HG03575 (cell line): ENCODE data around the gene KDM1A.

Experiments used
- ATAC-seq: cut with Tn5 transposase; IDR thresholded peaks from one replicate; pipeline ENCODE4 v1.9.1; 2021; ENCODE audit not compliant: unreplicated experiment, insufficient number of reproducible peaks, low FRiP score; ENCODE audit errors: extremely low read depth

The KDM1A gene

DNA sequence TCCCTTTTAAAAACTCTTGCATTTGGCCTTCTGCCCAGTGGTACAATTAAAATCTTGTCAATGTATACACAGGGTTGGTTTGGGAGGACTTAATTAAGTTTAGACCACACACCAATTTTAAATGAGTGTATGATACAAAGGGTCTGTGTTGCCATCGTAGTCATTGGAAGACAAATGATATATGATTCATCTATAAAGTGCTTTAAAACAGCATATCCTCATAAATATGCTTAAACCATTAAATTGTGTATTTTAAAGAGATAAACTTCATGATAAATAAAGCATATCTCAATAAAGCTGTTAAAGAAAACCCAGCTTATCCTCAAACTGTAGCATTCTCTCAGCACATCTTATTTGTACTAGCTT, 79.9 kb downstream of the KDM1A start:
- no peak for ATAC-seq

DNA sequence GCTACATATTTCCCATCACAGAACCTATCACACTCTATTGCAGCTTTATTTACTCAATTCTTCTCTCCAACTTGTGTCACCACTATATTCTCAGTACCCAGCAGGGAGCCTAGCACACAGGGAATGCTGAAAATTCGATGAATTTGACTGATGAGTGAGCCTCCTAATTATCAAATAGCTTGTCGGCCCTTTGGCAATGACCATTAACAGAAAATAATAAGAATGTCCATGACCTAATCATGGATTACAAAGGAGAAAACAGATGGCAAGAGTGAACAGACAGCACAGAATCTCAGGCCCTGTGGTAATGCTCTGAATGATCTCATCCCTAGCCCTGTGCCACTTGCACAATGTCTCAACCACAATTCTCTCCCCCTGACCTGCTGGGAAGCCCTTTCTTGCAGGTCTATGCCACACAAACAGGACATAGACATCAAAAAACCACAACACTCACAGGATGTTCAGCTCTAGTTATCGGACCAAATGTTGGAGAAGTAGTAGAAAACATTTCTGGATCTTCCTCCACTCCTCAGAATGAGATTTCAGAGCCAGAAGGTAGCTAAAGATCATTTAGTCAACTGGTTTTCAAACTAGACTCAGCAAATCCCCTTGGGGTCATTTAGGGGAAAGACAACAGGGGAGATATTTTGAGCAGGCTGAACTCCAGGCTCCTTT, 80.9 kb downstream of the KDM1A start:
- ATAC-seq: no peak

DNA sequence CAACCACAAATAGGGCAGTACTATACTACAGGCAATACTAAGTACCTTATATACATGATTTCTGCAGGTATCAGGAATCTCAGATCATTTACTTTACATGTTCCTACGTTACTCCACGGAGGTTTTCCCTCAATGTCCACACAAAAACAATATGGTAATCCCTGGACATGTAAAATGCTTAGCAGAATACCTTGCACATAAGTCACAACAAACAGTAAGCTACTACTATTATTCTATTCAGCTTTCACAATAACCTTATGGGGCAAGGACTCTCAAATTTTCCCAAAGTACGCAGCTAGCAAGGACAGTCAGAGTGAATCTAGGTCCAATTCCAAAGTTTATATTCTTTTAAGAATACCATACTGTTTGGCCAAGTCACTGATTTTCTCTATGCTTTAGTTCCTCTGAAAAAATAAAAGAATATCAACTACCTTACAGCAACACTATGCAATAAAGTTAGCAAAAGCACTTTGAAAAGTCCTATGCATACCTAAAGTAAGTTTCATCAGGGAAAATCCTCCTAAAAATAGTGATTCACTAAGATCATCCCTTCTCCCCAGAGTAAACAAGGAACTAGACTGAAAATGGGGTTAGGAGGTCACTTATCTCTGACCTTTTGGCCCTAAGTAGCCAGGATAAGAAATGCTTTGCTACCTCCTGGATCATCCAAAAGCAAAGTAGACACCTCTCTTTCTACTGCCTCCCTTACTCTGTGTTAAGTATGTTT, 82.0 kb downstream of the KDM1A start:
- ATAC-seq: no peak

DNA sequence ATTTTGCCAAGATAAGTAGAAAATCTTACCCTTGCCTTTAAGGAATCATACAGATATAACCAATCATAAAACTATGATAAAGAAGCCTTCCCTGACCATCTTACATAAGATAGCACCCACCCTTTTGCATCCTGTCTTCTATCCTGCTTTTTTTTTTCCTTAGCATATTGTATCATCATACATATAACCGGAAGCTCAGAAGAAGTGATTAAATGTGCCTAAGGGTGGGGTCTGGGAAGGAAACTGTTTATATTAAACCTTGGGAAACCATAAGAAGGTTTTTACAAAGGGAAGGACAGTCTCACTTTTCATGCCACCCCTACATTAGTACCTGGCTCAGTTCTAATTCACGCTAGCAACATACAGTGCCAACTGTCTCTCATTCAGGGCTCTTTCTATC, 82.6 kb downstream of the KDM1A start:
- no peak for ATAC-seq

DNA sequence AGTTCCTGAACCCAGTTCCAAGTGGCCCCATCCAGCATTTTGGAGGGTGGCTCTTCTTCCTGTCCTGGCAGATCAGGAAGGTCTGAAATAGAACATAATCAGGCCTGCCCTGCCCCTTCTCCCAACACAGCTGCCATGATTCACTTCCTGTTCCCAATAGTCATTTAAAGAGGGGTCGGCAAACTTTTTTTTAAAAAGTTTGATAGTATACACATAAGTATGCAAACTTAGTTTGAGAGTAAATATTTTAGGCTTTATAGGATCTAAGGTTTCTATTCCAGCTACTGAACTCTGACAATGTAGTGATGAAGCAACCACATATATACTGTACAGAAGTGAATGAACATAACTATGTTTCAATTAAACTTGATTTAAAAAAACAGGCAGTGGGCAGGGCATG, 83.0 kb downstream of the KDM1A start:
- no peak for ATAC-seq

DNA sequence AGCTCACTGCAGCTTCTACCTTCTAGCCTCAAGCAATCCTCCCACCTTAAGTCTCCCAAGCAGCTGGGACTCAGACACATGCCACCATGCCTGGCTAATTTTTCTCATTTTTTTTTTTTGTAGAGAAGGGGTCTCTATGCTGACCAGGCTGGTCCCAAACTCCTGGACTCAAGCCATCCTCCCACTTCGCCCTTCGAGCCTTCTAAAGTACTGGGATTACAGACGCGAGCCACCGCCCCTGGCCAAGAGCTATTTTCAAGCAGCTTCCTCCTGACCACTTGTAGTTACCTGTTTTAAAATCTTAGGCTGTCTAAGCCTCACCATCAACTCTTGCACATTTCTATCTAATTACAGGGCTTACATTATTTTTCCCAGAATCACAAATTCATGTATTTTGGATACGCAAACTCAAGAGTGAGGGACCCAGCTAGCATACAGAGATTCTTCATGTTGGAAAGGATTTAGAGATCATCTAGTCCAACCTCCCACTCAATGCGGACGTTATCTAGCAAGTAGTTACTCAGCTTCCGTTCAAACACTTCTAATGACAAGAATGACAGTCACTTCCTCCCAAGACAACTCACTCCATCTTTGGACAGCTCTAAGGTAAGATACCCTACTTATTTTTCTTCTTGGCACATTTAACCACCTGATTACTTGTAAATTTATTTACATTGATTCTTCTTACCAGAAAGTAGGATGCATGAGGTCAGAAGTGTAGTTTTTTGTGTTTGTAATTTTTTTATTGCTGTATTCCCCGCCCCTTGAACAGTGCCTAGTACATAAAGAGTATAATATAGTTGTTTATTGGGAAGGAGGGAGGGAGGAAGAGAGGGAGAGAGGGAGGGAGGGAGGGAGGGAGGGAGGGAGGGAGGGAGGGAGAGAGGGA, 84.0 kb downstream of the KDM1A start:
- ATAC-seq: no peak

DNA sequence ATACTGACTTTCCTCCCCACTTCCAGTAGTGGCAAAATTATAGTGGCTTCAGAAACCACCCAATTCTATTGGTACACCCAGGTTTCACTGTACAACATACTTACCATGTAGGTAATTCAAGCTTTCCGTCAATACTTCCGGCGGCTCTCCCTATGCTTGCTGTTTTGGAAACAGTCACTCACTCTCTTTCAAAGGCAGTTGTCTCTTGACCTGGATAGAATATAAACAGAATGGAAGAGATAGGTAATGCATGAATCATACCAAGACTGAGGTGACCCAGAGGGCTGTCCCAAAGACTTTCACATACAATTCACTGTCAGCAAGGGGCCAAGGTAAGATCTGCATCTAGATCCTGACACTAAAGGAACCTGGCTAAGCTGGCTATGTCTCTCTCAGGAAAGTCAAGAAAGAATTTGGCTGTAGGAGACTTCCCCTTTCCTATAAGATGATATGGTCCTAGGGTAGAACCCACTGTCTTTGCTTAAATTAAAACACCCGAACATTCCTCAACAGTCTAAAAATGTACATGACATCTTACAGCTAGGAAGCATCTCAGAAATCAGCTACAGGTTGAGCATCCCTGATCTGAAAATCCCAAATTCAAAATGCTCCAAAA, 89.8 kb downstream of the KDM1A start:
- ATAC-seq: no peak

DNA sequence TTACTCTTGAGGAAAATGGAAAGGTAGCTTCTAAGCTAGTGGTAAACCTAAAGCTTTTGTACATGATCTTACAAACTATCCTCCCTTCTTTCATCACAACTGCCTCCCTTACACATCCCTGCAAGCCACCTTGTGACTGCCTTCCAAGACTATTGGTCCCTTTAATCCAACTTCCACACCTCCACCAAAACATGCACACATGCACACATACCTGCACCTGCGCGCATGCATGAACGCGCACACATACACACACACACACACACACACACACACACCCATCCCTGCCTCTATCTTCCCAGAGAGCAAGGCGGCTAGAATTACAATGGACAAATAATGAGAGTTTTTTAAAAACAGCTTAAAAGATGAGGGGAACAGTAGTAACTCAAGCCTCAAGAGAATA, 91.1 kb downstream of the KDM1A start:
- ATAC-seq: no peak

DNA sequence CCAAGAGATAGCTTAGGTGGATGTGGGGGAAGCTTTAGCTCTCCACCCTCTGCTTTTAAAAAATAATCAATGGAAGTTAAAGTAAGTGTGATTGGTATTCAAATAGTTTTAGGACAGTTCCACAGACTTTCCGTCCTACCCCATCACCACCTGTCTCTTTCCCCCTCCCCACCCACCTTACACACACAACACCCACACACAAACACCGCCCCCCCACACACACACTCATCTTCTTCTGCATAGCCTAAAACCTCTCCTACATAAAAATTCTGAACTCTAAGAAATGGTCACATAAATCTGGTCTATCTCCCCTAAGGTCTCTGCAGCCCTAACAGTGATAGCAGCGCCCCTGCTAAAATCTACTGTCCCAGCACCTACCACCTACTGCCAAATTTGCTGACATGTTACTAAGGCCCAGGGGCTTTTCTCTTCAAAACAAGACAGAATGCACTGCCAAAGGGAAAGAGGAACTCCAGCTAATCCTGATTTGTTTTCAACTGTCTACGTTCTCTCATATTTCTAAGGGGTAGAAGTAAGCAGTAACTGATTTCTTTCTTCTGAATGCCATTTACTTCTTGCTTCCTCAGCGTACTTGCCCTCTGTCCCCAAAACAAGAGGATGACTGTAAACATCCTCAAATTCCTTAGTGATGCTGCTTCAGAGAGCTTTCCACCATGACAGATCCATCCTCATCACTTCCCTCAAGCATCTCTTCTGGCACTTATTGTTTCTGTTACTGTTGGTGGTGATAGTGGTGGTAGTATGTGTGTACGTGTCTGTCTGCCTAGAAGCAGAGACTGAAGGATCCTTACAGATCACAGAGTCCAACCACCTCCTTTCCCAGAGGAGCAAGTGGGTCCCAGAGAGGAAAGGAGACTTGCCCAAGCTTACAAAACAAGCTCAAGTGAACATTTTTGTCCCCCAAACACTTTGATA, 92.6 kb downstream of the KDM1A start:
- ATAC-seq: no peak

DNA sequence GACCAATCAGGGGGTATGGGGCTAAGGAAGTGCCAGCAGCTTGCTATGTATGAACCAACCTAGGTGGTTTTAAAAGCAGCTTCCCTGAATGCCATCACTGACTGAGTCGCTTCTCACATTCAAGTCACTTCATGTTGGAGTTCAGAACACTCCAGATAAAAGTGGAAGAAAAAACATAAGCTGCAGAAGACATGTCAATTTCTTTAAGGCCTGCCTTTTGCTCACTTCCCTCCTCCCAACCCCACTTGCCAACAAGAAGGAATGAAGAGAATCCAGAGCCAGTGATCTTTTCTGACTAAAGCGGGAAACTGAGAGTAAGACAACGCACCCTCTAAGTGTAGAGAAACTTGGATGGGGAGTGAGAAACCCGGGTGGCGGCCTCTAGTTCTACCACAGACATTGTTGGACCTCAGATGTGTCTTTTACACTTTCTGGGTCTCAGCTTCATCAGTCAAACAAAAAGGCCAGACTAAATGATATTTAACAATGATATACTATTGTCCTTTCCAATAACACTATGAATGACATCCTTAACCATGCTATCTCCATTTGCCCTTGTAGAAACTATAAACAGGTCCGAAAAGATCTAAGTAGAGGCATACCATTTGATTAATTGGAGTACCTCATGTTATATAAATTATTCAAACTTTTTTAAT, 95.3 kb downstream of the KDM1A start:
- ATAC-seq: no peak

DNA sequence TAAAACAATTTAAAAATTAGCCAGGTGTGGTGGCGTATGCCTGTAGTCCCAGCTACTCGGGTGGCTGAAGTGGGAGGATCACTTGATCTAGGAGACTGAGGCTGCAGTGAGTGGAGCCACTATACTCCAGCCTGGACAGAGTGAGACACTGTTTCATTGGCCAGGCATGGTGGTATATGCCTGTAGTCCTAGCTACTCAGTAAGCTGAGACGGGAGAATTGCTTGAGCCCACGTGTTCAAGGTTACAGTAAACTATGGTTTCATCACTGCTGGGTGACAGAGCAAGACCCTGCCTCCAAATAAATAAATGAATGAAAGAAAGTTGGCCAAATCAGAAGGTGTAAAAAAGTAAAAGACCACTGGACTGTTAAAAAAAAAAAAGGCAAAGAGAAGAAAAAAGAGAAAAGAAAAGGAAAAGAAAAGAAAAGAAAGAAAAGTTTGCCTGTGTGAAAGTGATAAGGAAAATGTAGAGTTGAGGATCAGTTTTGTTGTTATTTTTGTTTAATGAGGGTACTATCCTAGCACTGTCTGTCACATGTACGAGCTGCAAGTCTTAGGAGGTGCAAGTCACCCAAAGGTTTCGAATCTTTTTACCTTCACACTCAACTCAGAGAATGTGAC, 97.1 kb downstream of the KDM1A start:
- no peak for ATAC-seq

DNA sequence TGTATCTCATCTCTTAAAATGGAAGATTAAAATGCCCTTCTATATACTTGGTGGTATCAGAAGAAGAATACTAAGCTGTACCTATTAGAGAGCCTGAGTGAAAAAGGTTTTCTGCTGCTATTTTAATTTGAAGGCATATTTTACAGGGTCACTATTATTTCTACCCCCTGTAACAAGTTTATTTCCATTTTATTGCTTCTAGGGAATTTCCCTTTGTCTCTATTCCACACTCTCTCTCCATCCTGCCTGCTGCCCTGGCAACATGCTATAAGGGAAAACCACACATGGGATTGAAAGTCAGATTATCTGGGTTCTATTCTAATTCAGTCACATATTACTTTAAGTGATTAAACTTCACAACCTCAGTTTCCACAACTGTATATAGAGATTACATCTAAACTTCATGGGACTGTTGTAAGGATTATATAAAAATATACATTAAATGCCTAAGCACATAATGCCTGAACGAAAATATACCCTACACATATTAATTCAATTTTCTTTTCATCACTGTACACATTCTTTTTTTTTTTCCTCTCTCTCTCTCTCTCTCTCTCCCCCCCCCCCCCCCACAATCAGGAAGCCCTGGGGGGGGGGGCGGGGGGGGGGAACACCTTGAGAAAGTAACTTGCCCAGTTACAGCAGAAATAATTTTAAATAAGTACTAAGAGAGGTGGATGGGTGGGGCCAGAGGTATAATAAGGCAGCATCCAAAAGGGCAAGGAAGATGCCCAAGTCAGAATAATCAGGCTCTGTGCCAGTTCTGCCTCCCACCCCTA, 97.8 kb downstream of the KDM1A start:
- no peak for ATAC-seq

DNA sequence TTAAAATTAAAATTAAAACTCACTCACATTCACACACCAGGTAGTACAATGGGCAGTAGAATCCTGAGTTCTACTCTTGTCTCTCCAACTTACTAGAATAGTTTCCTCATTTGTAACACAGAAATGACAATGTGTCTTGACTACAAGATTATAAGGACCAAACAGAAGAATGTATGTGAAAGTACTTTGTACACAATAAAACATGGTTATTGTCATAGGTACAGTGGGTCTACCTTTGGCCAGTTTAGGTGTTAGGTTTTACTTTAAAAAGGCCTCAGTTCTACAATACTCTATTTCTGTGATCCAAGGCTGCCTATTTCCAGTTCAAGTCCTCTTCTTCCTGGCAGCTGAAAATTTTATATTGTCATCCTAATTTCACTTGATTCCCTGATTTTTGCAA, 99.1 kb downstream of the KDM1A start:
- ATAC-seq: no peak

DNA sequence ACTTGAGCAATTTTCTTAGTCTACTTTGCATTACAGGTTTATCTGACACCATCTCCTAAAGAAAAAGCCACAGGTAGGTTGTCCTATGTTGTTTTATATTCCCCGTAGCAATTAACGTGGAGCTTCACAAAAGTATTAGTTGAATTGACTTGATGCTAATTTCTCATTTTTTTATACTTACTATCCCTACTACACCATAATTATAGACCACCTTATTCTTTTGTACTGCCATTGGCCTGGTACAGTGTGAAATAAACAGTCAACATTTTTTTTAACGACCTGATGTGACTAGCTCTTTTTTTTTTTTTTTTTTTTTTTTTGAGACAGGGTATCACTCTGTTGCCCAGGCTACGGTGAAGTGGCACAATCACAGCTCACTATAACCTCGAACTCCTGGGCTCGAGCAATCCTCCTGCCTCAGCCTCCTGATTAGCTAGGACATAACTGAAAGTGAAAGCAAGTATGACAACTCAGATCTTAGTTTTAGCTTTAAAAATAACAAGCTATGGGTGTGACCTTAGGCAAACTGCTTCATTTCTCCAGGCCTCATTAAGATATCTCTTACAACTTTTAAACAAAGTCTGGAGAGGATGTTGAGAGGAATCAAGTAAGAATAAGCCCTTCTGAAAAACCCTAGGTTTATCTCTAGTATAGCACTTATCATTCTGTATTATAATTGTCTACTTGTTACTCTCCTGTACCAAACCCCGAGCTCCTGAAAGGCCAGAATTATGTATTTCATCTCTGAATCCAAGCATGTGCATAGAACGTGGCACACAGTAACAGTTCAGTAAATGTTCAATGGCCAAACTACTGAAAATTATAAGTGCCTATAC, 99.9 kb downstream of the KDM1A start:
- ATAC-seq: no peak

DNA sequence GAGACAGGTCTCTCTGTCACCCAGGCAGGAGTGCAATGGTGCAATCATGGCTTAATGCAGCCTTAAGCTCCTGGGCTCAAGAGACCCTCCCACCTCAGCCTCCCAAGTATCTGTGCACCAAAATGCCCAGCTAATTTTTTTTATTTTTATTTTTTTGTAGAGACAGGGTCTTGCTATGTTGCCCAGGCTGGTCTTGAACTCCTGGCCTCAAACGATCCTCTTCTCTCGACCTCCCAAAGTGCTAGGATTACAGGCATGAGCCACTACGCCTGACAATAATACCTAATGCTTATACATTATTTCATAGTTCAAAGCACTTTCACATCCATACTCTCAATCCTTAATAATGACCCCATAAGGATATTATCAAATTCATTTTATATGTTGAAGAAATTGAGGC, 101.1 kb downstream of the KDM1A start:
- no peak for ATAC-seq

DNA sequence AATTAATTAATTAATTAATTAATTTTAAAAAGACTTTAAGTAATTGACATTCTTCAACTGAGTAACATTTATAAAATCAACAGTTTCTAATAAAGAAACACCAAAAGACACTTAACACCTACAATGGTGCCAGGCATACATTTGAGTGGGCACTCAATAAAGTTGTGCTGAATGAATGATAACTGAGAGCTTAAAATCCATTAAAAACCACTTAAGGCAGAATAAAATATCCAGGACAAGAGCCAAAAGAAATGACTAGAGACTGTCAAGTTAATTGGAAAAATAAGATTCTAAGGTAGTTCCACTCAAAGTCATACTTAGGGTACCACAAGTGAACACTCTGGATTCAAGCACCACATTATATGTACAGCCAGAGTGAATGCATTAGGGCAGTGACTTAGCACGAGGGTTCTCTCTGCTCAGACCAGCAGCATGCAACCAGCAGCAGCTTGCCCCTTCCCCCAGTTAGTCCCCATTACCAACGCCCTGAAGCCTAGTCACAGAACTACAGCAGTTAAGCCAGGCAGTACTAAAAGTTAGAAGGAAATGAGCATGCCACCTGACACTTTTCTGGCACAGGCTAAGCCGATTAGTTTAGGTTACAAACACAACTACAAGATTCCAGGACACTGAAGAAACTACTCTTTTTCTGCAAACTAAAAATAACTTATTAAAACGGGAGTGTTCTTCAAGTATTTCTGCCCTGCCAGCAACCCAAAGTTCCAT, 102.9 kb downstream of the KDM1A start:
- ATAC-seq: no peak
